SU-DHL-6 (cell line): Measurements from ENCODE around the gene CD72.
"Not testable (repeated sequence)": the region's sequence is repeated elsewhere in the genome, so short reads cannot be mapped to it uniquely, and the experiment has no call there.

Experiments
- H2AFZ ChIP-seq: fragments of 200-600 bp; sonication (generic); 2 replicates; pipeline ENCODE4 v1.6.1; 2014; ENCODE audit warnings: low read depth, mild to moderate bottlenecking, moderate library complexity, mixed read lengths, antibody characterized with exemption, low read length; ENCODE audit not compliant: severe bottlenecking
- H3F3A ChIP-seq: fragments of 200-600 bp; shearing (Covaris generic); 2 replicates; pipeline ENCODE4 v1.6.0; 2016; ENCODE audit warnings: antibody characterized with exemption, mild to moderate bottlenecking; ENCODE audit not compliant: insufficient read depth
- H3K27ac ChIP-seq: fragments of 200-600 bp; sonication (generic); 2 replicates; pipeline ENCODE4 v1.5.1; 2016; ENCODE audit warnings: low read depth, mild to moderate bottlenecking, low read length, moderate library complexity, mixed read lengths
- H3K27me3 ChIP-seq: fragments of 200-600 bp; sonication (generic), shearing (Covaris generic); 2 replicates; pipeline ENCODE4 v1.6.0; 2014; ENCODE audit warnings: mild to moderate bottlenecking, low read length
- H3K36me3 ChIP-seq: fragments of 200-600 bp; sonication (generic); 2 replicates; pipeline ENCODE4 v1.6.1; 2014; ENCODE audit warnings: mild to moderate bottlenecking, low read length, mixed read lengths
- H3K4me2 ChIP-seq: fragments of 300-600, 200-600 bp; shearing (Covaris generic), sonication (generic); 2 replicates; pipeline ENCODE4 v1.6.0; 2014; ENCODE audit warnings: low read length, low read depth, mild to moderate bottlenecking; ENCODE audit not compliant: poor library complexity, severe bottlenecking
- H3K4me3 ChIP-seq: fragments of 200-600 bp; sonication (generic); 2 replicates; pipeline ENCODE4 v1.5.1; 2014; ENCODE audit warnings: antibody characterized with exemption, low read length, mild to moderate bottlenecking, mixed read lengths; ENCODE audit not compliant: insufficient read depth, poor library complexity, severe bottlenecking
- H3K79me2 ChIP-seq: fragments of 200-600 bp; sonication (generic); 2 replicates; pipeline ENCODE4 v1.6.1; 2014; ENCODE audit warnings: mild to moderate bottlenecking, low read length, moderate library complexity; ENCODE audit not compliant: insufficient read depth
- H3K9ac ChIP-seq: fragments of 200-600 bp; sonication (generic); 2 replicates; pipeline ENCODE4 v1.7.0; 2014; ENCODE audit warnings: mild to moderate bottlenecking, low read length
- H3K9me2 ChIP-seq: fragments of 200-600 bp; sonication (generic); replicated peaks from 2 replicates; pipeline ENCODE4 v1.6.1; 2014; ENCODE audit warnings: low read length; ENCODE audit not compliant: insufficient read depth
- H3K9me3 ChIP-seq: fragments of 200-600 bp; sonication (generic); 2 replicates; pipeline ENCODE4 v1.6.1; 2014; ENCODE audit warnings: low read length, mixed read lengths; ENCODE audit not compliant: insufficient read depth
- H4K20me1 ChIP-seq: fragments of 200-600 bp; sonication (generic); 2 replicates; pipeline ENCODE4 v1.6.1; 2014; ENCODE audit warnings: low read depth, mild to moderate bottlenecking, antibody characterized with exemption, low read length, moderate library complexity, mixed read lengths
- EZH2phosphoT487 ChIP-seq: fragments of 200-600 bp; sonication (generic), shearing (Covaris generic); conservative IDR thresholded peaks from 2 replicates; pipeline ENCODE4 v1.6.1; 2018; ENCODE audit warnings: mild to moderate bottlenecking, antibody characterized with exemption, low read length, moderate library complexity, mixed read lengths
- TF ChIP-seq, protein P1 (sequence below): fragments of 200-600 bp; sonication (generic); IDR thresholded peaks from one replicate; pipeline ENCODE4 v1.5.1; 2017; ENCODE audit warnings: antibody characterized with exemption, mild to moderate bottlenecking, low read length, moderate library complexity; ENCODE audit not compliant: insufficient read depth, poor library complexity, severe bottlenecking

The CD72 gene

DNA sequence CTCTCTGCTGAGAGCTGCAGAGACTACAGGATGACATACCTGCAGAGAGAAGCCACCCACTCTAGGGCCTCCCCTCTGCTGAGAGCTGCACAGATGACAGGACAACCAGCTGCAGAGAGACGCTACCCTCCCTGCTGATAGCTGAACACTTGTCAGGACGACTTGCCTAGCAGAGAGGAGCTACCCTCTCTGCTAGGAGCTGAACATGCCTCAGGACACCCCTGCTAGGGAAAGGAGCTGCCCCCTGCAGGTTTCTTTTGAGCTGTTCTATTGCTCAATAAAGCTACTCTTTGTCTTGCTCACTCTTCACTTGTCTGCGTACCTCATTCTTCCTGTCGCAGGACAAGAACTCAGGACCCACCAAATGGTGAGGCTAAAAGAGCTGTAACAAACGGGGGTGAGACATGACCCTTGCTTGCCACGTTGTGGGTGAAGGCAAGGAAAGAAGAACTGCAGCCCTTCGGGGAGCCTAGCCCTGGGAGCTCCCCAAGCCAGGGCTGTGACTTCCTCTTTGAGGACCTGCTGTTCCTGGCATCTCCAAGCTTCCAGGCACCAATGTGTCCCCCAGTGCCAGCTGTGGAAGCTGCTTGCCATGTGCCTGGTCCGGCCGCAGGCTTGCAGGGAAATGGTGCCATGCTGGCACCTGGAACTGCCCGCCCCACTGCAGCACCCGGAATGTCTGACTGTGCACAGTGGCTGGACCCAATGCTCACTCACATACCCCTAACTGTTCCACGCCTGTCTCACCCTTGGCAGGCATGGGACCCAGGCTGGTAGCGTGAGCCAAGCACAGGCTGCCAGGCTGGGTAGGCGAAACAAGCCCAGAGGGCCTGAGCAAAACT is 18.2 kb downstream of the CD72 start:
- TF ChIP-seq, protein P1, sequence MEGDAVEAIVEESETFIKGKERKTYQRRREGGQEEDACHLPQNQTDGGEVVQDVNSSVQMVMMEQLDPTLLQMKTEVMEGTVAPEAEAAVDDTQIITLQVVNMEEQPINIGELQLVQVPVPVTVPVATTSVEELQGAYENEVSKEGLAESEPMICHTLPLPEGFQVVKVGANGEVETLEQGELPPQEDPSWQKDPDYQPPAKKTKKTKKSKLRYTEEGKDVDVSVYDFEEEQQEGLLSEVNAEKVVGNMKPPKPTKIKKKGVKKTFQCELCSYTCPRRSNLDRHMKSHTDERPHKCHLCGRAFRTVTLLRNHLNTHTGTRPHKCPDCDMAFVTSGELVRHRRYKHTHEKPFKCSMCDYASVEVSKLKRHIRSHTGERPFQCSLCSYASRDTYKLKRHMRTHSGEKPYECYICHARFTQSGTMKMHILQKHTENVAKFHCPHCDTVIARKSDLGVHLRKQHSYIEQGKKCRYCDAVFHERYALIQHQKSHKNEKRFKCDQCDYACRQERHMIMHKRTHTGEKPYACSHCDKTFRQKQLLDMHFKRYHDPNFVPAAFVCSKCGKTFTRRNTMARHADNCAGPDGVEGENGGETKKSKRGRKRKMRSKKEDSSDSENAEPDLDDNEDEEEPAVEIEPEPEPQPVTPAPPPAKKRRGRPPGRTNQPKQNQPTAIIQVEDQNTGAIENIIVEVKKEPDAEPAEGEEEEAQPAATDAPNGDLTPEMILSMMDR = no peak
- no peak for TF ChIP-seq EZH2phosphoT487
- Histone ChIP-seq H3K79me2 (no peaks in the 10 kb centered on the region), H3K4me3 (no peak overlapping the region), H3K27me3 (no peaks in the 10 kb centered on the region), H3K4me2 (no peak overlapping the region), H3K36me3 (no peaks in the 10 kb centered on the region), H3K9ac (no peak overlapping the region), H3K9me2 (no peaks in the 10 kb centered on the region), H4K20me1 (no peaks in the 10 kb centered on the region), H3K27ac (no peak overlapping the region), H3K9me3 (no peaks in the 10 kb centered on the region), H2AFZ (no peak overlapping the region), H3F3A (peaks cover 6% of the 10 kb centered on the region; the same call in 1 of the 2 replicates)

DNA sequence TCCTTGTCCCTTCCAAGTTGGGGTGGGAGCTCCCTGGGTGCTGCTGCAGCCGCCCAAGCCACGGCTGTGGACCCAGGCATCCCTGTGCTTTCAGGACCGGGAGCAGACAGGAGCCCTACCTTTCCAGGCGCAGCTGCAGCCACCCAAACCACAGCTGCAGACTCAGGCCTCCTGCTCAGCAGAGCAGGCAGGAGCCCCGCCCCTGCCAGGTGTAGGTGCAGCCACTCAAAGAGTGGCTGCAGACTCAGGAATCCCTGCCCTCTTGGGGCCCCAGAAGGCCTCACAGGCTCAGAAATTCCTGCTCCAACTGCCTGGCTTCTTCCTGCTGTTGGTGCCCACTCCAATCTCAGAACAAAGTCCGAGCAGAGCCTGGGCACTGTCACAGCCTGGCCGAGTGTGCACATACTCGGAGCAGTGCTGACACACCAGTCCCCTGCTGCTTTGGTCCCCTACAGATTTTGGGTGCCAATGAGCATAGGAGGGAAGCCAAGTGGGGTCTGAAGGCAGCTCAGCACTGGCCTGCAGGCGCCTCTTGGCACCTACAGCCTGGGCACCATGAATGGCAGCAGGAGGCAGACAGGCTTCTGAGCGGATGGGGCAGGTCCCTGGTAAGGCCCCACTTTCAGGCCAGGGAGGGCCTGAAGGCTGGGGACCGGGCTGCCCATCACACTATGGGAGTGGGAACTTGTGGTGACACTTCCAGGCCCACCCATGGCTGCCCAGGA is 19.2 kb downstream of the CD72 start:
- H3K4me2 ChIP-seq = no peak overlapping the region

DNA sequence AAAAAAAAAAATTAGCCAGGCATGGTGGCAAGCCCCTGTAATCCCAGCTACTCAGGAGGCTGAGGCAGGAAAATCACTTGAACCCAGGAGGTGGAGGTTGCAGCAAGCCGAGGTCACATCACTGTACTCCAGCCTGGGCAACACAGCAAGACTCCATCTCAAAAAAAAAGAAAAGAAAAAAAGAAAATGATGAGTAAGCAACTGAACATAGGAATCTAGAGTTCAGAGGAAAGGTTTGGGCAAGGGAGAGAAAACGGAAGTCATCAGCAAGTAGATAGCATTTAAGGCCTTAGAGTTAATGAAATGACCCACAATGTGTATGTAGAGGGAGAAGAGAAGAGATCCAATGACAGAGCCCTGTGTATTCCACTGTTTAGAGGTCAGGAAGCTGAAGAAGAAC is 21.3 kb downstream of the CD72 start:
- H3K9me3 ChIP-seq, H3K27me3 ChIP-seq, H3K9me2 ChIP-seq, H4K20me1 ChIP-seq, H3F3A ChIP-seq, H3K9ac ChIP-seq, H3K79me2 ChIP-seq, H2AFZ ChIP-seq, H3K27ac ChIP-seq, H3K36me3 ChIP-seq, H3K4me2 ChIP-seq, H3K4me3 ChIP-seq: not testable (repeated sequence)

More for the DNA sequence above, 19.2 kb downstream of the CD72 start:
- Histone ChIP-seq H3F3A (no peaks in the 10 kb centered on the region), H3K79me2 (no peaks in the 10 kb centered on the region), H3K4me3 (no peak overlapping the region), H4K20me1 (no peaks in the 10 kb centered on the region), H3K27me3 (no peaks in the 10 kb centered on the region), H3K9ac (no peak overlapping the region), H3K9me3 (no peaks in the 10 kb centered on the region), H3K27ac (no peak overlapping the region), H2AFZ (no peak overlapping the region), H3K36me3 (no peaks in the 10 kb centered on the region), H3K9me2 (no peaks in the 10 kb centered on the region)
- TF ChIP-seq EZH2phosphoT487 = no peak
- TF ChIP-seq, protein P1 = no peak

DNA sequence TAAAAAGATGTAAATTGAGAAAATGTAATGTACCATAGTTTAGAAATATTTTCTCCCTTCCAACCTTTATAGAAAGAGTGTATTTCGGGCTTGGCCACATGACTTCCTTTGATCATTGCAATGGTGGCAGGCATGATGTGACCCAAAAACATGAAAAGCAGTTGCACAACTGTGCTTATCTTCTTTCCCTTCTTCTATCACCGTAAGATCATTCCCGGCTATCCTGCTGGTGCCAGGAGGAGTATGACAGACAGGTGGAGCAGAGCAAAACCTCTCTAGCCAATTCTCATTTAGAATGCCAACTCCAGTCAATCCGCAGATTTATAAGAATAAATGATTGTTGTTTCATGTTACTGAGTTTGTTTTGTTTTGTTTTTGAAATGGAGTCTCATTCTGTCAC is 23.7 kb downstream of the CD72 start:
- Histone ChIP-seq H3F3A (no peaks in the 10 kb centered on the region), H3K36me3 (no peaks in the 10 kb centered on the region; the same call in 1 of the 2 replicates), H3K27me3 (no peaks in the 10 kb centered on the region), H3K27ac (no peak overlapping the region), H3K4me2 (no peak overlapping the region), H4K20me1 (no peaks in the 10 kb centered on the region), H3K79me2 (no peaks in the 10 kb centered on the region), H2AFZ (no peak overlapping the region), H3K4me3 (no peak overlapping the region), H3K9ac (no peak overlapping the region), H3K9me3 (peaks cover 9% of the 10 kb centered on the region), H3K9me2 (no peaks in the 10 kb centered on the region)
- no peak for TF ChIP-seq EZH2phosphoT487
- TF ChIP-seq, protein P1 = no peak
